CD4-positive, alpha-beta T cell treated with Interferon alpha-2 for 1 hour (primary cell): ENCODE measurements around the gene JARID2.
"Not testable (repeated sequence)": the region's sequence is repeated elsewhere in the genome, so short reads cannot be mapped to it uniquely, and the experiment has no call there.

Experiments used
- DNase-seq, 2 donors: peaks; one replicate each; pipeline ENCODE4 v3.0.0-alpha.2; 2020 to 2022

JARID2 gene

DNA sequence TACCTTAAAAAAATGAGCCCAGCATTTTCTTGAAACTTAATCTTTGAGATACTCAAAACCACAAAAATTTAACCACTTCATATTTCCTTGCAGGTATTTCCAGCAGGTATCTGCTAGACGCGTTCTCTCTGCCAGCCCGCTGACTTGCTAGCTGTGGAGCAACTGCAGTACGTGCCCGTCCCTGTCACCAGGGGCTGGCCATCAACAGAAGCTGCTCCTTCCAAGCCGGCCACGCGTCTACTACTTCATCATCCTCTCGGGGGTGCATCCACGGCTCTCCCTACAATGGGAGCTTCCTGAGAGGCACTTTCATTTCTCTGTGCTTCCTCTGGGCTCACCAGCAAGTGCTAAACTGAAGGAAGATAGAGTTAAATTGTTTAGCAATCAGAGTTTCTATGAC, 284.5 kb downstream of the JARID2 start:
- no peak for DNase-seq

DNA sequence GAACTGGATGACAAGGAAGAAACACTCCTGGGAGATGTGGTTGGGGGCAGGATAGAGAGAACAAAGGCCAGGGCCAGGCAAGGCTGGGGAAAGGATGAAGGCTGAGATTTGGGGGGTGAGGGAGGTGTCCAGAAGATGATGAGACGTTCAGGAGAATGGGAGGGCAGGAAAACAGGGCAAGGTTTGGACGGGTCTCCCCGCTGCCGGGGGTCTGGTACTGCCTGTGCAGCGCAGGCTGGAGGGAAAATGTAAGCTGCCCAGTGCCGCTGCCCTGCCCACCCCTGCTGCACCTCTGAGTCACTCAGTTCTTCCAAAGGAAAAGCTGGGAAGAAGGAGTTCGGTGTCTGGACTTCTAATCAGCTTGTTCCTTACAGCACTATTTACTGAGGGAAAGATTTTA, 286.1 kb downstream of the JARID2 start:
- DNase-seq = no peak

DNA sequence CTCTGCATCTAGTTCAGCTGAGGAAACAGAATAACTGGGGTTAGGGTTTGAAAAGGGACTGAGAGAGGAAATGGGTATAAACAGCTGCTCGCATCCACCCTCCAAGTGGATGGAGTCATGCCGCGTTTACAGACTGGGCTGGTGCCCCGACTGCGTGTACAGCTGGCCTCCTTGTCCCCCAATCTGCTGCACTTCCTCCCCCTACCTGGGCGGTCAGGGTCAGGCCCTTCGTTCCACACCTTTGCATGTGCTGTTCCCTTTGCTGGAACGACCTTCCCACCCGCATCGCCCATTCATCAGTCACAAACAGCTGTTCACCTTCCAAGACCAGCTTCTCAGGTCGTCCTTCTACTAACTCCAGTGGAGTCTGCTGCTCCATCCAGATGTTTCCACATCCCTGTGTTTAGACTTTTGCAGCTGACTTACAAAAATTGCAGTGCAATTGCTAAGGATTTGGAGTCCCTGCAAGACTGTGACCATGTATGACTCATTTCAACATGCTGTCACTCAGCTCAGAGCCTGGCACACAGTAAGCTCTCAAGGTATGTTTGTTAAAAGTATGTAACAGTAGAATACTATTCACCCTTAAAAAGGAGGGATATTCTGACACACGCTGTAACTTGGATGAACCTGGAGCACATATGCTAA, 287.6 kb downstream of the JARID2 start:
- no peak for DNase-seq

DNA sequence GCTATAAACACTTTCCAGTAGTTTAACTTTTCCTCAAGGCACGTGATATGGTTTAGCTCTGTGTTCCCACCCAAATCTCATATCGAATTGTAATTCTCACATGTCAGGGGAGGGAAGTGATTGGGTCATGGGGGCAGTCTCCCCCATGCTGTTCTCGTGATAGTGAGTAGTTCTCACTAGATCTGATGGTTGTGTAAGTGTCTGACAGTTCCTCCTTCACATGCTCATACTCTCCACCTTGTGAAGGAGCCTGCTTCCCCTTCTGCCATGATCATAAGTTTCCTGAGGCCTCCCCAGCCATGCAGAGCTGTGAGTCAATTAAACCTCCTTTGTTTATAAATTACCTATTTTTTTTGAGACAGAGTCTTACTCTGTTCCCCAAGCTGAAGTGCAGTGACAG, 289.1 kb downstream of the JARID2 start:
- peak in 1 of 2 donors; percentile 24 for DNase-seq

DNA sequence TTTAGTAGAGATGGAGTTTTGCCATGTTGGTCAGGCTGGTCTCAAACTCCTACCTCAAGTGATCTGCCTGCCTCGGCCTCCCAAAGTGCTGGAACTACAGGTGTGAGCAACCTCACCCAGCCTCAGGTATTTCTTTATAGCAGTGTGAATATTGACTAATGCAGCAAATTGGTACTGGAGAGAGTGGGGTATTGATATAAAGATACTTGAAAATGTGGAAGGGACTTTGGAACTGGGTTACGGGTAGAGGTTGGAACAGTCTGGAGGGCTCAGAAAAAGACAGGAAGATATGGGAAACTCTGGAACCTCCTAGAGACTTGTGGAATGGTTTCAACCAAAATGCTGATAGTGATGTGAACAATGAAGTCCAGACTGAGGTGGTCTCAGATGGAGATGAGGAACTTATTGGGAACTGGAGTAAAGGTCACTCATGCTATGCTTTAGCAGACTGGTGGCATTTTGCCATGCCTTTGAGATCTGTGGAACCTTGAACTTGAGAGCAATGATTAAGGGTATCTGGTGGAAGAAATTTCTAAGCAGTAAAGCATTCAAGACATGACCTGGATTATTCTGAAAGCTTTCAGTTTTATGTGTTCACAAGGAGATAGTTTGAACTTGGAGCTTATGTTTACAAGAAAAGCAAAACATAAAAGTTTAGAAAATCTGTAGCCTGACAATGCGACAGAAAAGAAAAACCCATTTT, 289.8 kb downstream of the JARID2 start:
- DNase-seq = no peak

DNA sequence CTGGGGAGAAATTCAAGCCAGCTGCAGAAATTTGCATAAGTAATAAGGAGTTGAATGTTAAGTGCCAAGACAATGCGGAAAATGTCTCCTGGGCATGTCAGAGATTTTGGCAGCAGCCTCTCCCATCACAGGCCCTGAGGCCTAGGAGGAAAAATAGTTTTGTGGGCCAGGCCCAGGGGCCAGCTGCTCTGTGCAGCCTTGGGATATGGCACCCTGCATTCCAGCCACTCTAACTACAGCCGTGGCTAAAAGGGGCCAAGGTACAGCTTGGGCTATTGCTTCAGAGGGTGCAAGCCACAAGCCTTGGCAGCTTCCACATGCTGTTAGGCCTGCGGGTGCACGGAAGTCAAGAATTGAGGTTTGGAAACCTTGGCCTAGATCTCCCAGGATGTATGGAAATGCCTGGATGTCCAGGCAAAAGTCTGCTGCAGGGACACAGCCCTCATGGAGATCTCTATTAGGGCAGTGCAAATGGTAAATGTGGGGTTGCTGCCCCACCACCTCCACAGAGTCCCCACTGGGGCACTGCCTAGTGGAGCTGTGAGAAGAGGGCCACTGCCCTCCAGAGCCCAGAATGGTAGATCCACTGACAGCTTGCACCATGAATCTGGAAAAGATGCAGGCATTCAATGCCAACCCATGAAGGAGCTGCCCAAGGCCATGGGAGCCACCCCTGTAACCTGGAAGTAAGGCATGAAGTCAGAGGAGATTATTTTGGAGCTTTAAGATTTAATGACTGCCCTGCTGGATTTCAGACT, 290.5 kb downstream of the JARID2 start:
- no peak for DNase-seq

DNA sequence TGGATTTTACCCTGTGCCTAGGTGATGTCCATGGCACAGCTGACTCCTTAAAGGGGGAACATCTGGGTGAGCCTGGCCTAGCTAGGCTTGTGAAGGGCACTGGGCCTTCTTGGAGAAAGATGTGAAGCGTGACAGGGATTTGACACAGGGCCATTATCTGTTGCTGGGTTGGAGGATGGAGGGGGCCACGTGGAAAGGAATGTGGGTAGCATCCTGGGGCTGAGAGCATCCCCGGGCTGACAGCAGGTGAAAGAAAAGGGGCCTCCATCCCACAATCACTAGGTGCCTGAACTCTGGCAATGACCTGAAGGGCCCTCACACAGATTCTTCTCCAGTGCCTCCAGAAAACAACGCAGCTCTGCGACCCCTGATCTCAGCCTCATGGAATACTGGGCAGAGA, 292.2 kb downstream of the JARID2 start:
- no peak for DNase-seq

DNA sequence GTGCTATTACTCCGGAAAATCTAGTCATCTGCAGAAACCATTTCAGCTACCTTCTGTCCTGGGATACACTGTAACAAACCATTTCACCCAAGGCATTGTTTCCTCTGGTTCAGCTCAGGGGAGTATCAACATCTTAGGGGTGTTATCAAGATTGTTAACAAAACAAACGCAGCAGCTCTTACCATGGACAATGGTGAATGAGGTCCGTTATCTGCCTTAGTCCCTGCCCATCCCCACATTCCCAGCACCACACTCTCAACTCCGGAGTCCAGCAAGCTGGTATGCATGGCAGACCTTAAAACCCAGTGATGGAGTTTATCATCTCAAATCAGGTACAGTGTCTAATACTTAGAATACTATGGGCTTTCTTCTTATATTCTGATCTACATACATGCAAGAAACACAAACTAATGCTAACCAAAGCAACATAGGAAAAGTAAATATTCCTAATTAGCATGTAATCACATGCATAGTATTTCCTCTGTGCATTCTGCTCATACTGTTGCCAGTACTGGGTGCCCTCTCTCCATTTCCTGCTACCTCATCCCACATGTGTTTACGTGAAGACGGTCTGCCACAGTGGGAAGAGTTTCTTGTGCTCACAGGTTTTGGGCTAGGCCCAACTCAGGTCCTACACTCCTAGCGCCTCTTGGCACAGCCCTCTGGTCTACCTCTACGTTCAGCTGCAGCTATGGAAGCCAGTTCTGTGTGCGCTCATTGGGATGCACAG, 293.1 kb downstream of the JARID2 start:
- DNase-seq = no peak

DNA sequence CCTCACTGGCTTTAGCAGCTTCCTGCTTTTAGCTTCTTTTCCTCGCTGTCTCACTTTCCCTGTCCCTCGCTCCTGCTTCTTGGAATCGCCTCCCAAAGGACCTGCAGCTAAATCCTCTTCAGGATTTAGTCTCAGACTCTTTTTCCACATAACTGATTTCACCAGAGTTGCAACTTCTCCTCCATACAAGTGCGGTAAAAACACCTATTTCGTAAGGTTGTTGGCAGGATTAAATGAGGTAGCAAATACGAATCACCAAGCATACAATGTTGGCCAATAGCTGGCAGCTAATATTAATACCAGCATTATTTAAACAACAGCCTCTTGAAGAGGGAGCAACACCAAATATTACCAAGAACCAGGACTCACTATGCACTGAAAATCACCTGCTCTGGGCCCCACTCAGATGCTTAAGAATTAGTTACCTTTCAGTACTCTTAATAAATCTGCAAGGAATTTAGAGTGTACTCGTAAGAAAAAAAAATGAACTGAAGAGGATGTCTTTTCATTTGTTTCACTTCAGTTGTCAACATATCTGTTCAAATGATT, 293.9 kb downstream of the JARID2 start:
- DNase-seq = no peak

DNA sequence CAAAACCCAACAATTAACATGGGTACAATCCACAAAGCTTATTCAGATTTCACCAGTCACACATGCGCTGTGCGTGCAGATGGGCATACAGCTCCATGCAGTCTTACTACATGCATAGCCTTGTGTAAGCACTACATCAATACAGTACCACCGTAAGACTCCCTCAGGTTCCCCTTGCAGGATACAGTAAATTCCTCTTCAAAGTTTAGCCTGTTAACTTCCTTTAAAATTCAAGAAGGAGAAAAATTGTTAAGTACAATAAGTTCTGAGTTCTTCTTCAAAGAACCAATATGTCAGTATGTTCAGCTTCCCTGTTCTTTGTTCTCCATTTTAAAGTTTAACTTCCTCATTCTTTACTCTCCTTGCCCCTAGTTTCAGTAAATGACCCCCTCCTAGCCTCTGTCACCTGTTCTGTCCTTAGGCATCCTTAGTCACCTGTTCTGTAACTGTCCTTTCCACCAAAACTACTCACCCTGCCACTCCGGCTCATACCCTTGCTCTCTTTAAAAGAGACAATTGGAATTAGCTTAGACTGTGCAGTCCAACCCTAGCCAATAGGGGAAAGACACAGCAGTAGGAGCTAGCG, 297.6 kb downstream of the JARID2 start:
- DNase-seq = not testable (repeated sequence)

DNA sequence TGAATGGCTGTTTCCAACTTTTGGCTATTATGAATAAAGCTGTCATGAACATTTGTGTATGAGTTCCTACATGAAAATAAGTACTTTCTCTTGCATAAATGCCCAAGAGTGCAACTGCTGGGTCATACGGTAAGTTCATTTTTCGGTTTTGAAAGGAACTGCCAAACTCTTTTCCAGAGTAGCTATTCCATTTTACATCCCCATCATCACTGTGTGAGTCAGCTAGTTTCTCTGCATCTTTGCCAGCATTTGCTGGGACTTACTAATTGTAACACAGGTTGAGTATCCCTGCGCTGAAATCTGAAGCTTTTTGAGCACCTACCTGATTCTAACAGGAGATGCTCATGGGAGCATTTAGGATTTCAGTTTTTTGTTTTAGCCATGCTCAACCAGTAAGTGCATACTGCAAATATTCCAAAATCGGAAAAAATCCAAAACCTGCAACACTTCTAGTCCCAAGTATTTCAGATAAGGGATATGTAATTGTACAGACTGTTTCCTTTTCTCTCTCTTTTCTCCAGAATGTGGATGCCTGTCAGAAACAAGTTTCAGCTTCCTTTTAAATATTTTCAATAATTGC, 298.5 kb downstream of the JARID2 start:
- no peak for DNase-seq

DNA sequence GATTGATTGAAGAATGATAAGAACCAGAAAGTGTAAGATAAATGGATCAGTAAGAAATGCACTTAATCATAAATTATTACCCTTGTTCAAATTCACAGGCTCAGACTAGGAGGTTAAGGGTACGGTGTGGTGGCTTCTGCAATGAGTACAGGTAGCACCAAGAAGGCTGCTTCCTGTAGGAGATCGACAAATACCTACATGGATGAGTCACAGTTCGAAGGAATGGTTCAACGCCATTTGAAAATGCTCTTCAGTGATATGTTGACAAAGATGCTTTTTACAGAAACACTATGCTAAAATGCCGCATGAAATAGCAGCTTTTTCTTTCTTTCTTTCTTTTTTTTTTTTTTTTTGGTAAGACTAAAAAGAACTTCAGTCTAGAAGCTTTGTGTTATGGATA, 300.7 kb downstream of the JARID2 start:
- no peak for DNase-seq

DNA sequence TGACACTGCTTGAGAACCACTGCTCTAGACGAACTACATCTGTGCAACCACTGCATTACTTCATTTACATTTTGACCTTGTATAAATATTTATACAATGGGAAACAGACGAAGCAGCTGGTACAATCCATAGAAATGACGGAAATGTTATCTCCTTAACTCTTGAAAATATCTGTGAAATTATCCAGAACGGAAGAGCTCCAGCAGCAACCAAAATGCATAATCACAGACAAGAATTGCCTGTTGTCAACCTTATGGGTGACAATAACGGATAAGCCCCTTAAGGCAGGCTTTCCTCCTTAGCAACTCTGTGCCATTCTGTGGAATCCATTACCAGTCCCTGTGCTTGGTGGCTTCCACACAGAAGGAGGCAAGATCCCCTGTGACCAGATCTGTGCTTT, 301.5 kb downstream of the JARID2 start:
- no peak for DNase-seq

DNA sequence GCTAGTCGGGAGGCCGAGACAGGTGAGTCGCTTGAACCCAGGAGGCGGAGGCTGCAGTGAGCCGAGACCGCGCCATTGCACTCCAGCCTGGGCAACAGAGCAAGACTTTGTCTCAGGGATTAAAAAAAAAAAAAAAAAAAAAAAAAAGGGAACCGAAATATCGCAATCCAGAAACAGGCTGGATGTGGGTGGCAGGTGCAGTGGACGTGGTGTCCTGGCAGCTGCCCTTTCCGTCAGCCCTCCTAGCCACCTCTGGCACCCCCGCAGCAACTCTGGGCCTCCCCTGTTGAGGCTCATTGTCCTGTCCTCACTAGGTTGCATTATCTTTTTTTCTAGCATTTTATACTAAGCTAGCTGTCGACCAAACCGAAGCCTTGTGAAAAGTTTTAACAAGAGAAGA, 303.5 kb downstream of the JARID2 start:
- DNase-seq = no peak

DNA sequence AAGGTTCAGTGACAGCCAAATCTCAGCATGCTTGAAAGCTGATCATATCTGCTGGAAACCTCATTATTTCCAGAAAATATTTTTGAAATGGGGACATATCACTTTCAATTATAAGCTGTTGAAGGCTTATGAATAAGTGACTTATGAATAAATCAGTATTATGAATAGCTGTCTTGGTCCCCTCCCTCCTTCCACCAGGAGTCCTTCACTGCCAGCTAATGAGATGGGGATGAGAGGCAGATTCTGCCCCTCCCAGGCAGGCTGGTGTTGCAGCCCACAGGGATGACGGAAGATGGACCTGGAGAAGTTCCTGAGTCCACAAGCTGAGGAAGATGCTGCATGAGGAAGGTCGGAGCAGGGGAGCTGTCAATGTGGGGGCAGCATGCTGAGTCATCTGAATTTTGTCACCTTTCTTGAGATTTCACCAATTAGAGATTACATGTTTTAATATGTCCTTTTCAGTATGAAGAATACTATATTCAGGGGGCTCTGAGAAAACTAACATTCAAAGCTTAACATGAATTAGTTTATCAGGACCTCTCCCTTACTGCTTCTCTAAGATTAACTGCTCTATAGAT, 304.8 kb downstream of the JARID2 start:
- no peak for DNase-seq

DNA sequence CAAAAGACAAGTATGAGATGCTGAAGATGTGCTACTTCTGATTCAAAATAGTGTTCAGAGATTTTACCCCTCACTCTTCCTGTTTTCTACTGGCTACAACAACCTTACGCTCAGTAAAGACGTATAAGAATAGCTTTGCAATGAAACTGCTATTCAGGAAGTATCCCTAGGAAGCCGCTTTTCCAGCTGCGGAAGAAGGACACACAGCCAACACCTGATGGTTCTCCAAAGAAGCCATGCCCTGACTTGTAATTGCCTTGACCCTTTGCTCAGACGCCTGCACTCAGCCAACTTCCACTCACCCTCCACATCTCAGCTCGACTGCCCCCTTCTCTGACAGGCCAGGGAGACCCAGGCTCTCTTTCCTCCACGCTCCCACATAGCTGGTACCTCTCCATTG, 305.4 kb downstream of the JARID2 start:
- no peak for DNase-seq

DNA sequence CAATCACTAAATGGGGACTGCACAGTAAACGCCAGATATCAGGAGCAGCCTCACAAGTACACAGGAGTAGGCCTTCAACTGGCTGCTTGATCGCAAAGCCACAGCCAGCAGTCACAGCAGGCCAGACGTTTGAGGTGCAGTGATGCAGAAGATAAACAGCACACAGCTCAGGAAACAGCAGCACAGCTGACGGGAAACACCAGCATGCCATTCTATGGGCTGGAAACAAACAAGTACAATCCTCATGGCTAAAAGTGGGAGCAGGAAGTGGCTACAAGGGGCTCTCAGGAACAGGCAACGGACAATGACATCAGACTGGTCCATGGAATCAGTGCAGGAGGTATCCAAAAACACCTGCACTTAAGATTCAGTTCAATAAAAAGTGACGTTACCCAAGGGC, 305.9 kb downstream of the JARID2 start:
- DNase-seq = peak in 1 of 2 donors; percentile 10

DNA sequence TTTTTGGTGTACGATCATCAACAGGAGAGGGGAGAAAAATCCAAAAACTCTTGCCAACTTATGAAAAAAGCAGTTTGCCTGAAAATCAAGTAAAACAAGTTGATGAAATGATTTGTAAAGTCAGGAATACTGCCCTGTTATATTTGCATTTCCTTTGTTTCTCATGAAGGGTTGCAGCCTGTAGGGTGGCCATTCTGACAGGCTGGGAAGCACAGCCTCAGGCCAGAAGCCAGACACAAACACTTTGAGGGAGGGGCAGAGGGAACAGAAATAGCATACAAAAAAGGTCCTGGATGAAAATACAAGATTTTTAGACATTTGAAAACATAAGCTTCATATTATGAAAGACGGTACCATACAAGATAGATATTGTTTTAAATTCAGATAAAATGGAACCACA, 307.2 kb downstream of the JARID2 start:
- no peak for DNase-seq

DNA sequence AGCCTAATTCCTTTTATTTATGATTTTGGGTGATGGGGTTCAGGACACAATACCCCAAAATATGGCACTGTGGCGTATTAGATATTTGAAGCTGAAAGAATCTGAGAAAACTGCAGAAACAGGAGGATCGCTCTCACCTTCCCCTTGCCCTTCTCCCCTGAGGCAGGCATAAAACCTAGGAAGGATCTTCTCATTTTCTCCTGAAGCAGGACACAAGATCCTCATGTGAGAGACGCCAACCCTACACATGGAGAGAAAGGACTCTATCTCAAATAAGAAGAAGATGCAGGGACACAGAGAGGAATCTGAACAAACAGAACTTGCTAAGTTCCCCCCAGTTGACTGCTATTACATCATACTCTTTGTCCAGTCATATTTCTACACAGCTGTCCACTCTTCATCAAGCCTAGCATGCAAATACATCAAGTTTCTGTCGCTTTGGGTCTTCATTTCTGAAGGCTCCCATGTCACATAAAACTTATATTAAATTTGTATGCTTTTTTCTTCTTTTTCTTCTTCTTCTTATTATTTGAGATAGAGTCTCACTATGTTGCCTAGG, 307.9 kb downstream of the JARID2 start:
- no peak for DNase-seq

DNA sequence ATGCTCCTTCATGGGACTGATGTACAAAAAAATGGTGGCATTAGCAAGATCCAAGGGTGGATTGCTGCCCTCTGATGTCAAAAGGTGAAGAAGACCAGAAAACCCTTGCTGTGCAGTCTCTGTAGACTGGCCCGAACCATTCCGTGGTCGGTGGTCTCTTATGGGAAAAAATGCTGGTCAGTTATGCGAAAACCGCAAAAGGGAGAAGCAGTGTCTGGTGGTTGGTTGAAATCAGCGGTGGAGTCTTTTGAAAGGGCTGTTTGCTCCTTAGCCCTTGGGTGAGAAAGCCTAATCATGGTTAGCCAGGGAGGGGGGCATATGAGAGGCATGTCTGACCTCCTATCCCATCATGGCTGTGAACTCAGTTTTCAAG, 308.8 kb downstream of the JARID2 start:
- no peak for DNase-seq
